Nephron (organoid): Measurements from ENCODE around the gene PCP4.
A peak's percentile ranks its signal among the peaks of the same experiment; 100 is the strongest.

ENCODE experiments used
- H3K27ac Mint-ChIP-seq, 3 experiments: 2 replicates each; pipeline ENCODE4 v1.8.0; 2020; ENCODE audit warnings: mixed read lengths in 3 of 3, mild to moderate bottlenecking in 2 of 3, moderate library complexity in 1 of 3
- H3K27me3 Mint-ChIP-seq: 2 replicates; pipeline ENCODE4 v1.8.0; 2021; ENCODE audit warnings: low read depth, mild to moderate bottlenecking, moderate library complexity, mixed read lengths
- H3K36me3 Mint-ChIP-seq: 2 replicates; pipeline ENCODE4 v1.8.0; 2020; ENCODE audit warnings: low read depth, mixed read lengths
- H3K4me1 Mint-ChIP-seq: 2 replicates; pipeline ENCODE4 v1.8.0; 2020; ENCODE audit warnings: mixed read lengths
- H3K4me3 Mint-ChIP-seq, 3 experiments: 2 replicates each; pipeline ENCODE4 v1.8.0; 2020; ENCODE audit warnings: mild to moderate bottlenecking in 3 of 3, mixed read lengths in 3 of 3, moderate library complexity in 2 of 3
- H3K9me3 Mint-ChIP-seq: 2 replicates; pipeline ENCODE4 v1.8.0; 2020; ENCODE audit warnings: mixed read lengths
- CTCF ChIP-seq, 3 experiments: fragments of 200-600 bp; sonication (generic); IDR thresholded peaks; one replicate each; pipeline ENCODE4 v1.5.0; 2021; ENCODE audit warnings: antibody characterized with exemption in 3 of 3; ENCODE audit not compliant: unreplicated experiment in 3 of 3

The PCP4 gene

DNA sequence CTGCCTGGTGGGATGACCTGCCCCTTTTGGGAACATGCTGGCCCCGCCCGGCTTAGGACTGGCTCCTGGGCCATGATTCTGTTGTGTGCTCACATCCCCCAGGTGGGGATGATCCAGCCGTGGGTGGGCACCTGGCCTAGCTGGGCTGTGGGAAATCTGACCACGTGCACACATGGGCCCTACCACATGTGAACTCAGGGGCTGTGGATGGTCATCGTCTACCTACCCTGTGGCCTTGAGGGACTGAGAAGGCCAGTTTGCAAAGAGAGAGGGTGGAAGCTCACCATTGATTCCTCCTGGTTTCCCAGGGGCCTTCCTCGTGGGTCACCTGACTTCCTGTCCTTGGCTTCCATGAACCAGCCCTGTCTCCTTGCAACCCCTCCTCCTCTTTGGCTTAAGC is 19.4 kb upstream of the PCP4 start:
- H3K27ac Mint-ChIP-seq, result no peak overlapping the region
- no peak overlapping the region for H3K4me3 Mint-ChIP-seq
- no peaks in the 10 kb centered on the region for H3K9me3 Mint-ChIP-seq
- no peak for TF ChIP-seq CTCF (IDR thresholded peaks at IDR 0.05; ENCODE audit: unreplicated experiment in 3 of 3)
- no peaks in the 10 kb centered on the region for H3K36me3 Mint-ChIP-seq
- H3K27me3 Mint-ChIP-seq, result peaks cover 17% of the 10 kb centered on the region
- peaks cover 31% of the 10 kb centered on the region for H3K4me1 Mint-ChIP-seq

GRCh38 chr21:39849014-39849655 is 18.1 kb upstream of the PCP4 start:
- peak overlapping the region in 2 of 3 experiments; percentile 28 to 30 for H3K27ac Mint-ChIP-seq
- TF ChIP-seq CTCF (IDR thresholded peaks at IDR 0.05; ENCODE audit: unreplicated experiment in 3 of 3), result no peak
- peaks cover 21% of the 10 kb centered on the region for H3K27me3 Mint-ChIP-seq
- H3K4me1 Mint-ChIP-seq, result peaks cover 31% of the 10 kb centered on the region
- H3K4me3 Mint-ChIP-seq, result no peak overlapping the region
- no peaks in the 10 kb centered on the region for H3K36me3 Mint-ChIP-seq
- peaks cover 2% of the 10 kb centered on the region for H3K9me3 Mint-ChIP-seq

- H3K4me3 Mint-ChIP-seq, result no peak overlapping the region
- no peaks in the 10 kb centered on the region for H3K36me3 Mint-ChIP-seq
- H3K27me3 Mint-ChIP-seq, result peaks cover 21% of the 10 kb centered on the region
- peaks cover 28% of the 10 kb centered on the region for H3K4me1 Mint-ChIP-seq
- H3K9me3 Mint-ChIP-seq, result peaks cover 3% of the 10 kb centered on the region
- no peak overlapping the region for H3K27ac Mint-ChIP-seq
- TF ChIP-seq CTCF (IDR thresholded peaks at IDR 0.05; ENCODE audit: unreplicated experiment in 3 of 3), result no peak
Measured at GRCh38 chr21:39850333-39850732, 16.9 kb upstream of the PCP4 start.

GRCh38 chr21:39851002-39851618 is 16.1 kb upstream of the PCP4 start:
- H3K27me3 Mint-ChIP-seq, result peaks cover 20% of the 10 kb centered on the region
- H3K4me1 Mint-ChIP-seq, result peaks cover 25% of the 10 kb centered on the region
- no peaks in the 10 kb centered on the region for H3K36me3 Mint-ChIP-seq
- H3K4me3 Mint-ChIP-seq, result no peak overlapping the region
- H3K27ac Mint-ChIP-seq, result peak overlapping the region in 1 of 3 experiments; percentile 42
- TF ChIP-seq CTCF (IDR thresholded peaks at IDR 0.05; ENCODE audit: unreplicated experiment in 3 of 3), result no peak
- peaks cover 3% of the 10 kb centered on the region for H3K9me3 Mint-ChIP-seq

DNA sequence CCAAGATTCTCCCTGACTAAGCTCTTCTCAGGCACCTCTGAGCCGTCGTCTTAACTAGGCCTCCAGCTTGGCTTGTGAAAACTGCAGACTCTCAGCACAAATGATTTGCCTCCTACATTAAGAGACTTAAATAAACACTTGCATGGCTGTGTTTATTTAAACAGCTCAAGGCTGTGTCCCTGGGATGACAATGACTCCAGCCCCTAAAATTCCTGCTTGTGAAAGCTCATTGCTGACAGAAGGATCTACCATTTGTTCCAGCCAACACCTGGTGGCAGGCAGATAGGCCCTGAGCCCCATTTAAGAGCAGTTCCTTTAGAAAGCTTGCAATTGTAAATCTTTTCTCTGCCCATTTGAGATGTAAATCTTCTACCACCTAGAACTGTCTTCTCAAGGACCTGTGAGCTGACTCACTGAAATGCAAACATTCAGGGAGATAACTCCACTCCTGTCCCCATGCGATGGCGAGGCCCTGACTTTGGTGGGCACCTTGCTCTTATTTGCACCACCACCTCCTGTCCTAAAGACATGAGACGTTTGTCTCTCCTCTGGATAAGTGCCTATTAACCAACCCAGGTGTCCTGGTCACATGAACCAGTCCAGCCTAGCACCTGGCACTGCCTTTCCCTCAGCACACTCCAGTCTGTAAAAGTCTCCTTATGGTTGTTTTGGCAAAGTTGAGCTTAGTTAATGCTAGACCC is 15.1 kb upstream of the PCP4 start:
- Mint-ChIP-seq H3K36me3 (no peaks in the 10 kb centered on the region), H3K4me1 (peaks cover 25% of the 10 kb centered on the region), H3K27me3 (peaks cover 16% of the 10 kb centered on the region), H3K4me3 (no peak overlapping the region), H3K27ac (peak overlapping the region in 2 of 3 experiments; percentile 9 to 33), H3K9me3 (peaks cover 3% of the 10 kb centered on the region)
- TF ChIP-seq CTCF (IDR thresholded peaks at IDR 0.05; ENCODE audit: unreplicated experiment in 3 of 3), result no peak
